GM19351 (cell line): ENCODE measurements around the gene OLFM1.
"Not testable (repeated sequence)": the region's sequence is repeated elsewhere in the genome, so short reads cannot be mapped to it uniquely, and the experiment has no call there.

Experiments used
- ATAC-seq: cut with Tn5 transposase; IDR thresholded peaks from one replicate; pipeline ENCODE4 v1.9.1; 2021; ENCODE audit warnings: mild to moderate bottlenecking, moderate library complexity; ENCODE audit not compliant: unreplicated experiment

OLFM1 gene

GRCh38 chr9:135150981-135151380 lies 63.5 kb downstream of the OLFM1 start:
- no peak for ATAC-seq

GRCh38 chr9:135151757-135152613 lies 64.5 kb downstream of the OLFM1 start:
- ATAC-seq = no peak

GRCh38 chr9:135152614-135153334 lies 65.3 kb downstream of the OLFM1 start:
- ATAC-seq = no peak

GRCh38 chr9:135154050-135154615 lies 66.7 kb downstream of the OLFM1 start:
- no peak for ATAC-seq

- ATAC-seq = no peak
Observed at GRCh38 chr9:135155396-135155795, 67.9 kb downstream of the OLFM1 start.

GRCh38 chr9:135156525-135157510 lies 69.3 kb downstream of the OLFM1 start:
- no peak for ATAC-seq

GRCh38 chr9:135157856-135158563 lies 70.5 kb downstream of the OLFM1 start:
- ATAC-seq = no peak

GRCh38 chr9:135158564-135158937 lies 71.1 kb downstream of the OLFM1 start:
- ATAC-seq = no peak

GRCh38 chr9:135159801-135160200 lies 72.3 kb downstream of the OLFM1 start:
- no peak for ATAC-seq

GRCh38 chr9:135160862-135161261 lies 73.4 kb downstream of the OLFM1 start:
- no peak for ATAC-seq

GRCh38 chr9:135162599-135162998 lies 75.1 kb downstream of the OLFM1 start:
- not testable (repeated sequence) for ATAC-seq

- ATAC-seq = no peak
Observed at GRCh38 chr9:135163023-135163780, 75.7 kb downstream of the OLFM1 start.

- no peak for ATAC-seq
Observed at GRCh38 chr9:135164036-135164435, 76.6 kb downstream of the OLFM1 start.

- no peak for ATAC-seq
Observed at GRCh38 chr9:135165003-135165711, 77.7 kb downstream of the OLFM1 start.

GRCh38 chr9:135165756-135166519 lies 78.5 kb downstream of the OLFM1 start:
- no peak for ATAC-seq

- ATAC-seq = no peak
Observed at GRCh38 chr9:135166565-135166964, 79.1 kb downstream of the OLFM1 start.

GRCh38 chr9:135167356-135167755 lies 79.9 kb downstream of the OLFM1 start:
- ATAC-seq = no peak
